Measurements from ENCODE around the gene PXDN.

The PXDN gene

DNA sequence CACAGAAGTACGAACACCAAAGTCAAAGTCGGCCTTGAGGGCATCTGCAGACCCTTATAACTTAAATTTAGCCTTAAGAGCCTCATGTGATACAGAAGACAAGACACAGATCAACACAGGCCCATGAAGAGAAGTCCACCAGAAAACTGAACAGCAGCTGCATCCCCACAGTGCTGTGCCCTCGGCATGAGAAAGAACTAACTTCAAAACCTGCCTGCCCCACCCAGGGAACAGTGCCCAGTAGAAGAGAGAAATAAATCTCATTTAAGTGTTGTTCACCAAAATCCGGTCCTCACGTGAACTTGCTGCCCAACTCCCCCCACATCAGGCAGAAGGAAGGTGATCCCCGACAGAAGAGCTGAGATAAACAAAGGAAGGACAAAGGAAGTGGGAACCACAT is 73.7 kb downstream of the PXDN start:
- TF ChIP-seq, protein P1, sequence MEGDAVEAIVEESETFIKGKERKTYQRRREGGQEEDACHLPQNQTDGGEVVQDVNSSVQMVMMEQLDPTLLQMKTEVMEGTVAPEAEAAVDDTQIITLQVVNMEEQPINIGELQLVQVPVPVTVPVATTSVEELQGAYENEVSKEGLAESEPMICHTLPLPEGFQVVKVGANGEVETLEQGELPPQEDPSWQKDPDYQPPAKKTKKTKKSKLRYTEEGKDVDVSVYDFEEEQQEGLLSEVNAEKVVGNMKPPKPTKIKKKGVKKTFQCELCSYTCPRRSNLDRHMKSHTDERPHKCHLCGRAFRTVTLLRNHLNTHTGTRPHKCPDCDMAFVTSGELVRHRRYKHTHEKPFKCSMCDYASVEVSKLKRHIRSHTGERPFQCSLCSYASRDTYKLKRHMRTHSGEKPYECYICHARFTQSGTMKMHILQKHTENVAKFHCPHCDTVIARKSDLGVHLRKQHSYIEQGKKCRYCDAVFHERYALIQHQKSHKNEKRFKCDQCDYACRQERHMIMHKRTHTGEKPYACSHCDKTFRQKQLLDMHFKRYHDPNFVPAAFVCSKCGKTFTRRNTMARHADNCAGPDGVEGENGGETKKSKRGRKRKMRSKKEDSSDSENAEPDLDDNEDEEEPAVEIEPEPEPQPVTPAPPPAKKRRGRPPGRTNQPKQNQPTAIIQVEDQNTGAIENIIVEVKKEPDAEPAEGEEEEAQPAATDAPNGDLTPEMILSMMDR (IDR thresholded peaks at IDR 0.05) = no peak

DNA sequence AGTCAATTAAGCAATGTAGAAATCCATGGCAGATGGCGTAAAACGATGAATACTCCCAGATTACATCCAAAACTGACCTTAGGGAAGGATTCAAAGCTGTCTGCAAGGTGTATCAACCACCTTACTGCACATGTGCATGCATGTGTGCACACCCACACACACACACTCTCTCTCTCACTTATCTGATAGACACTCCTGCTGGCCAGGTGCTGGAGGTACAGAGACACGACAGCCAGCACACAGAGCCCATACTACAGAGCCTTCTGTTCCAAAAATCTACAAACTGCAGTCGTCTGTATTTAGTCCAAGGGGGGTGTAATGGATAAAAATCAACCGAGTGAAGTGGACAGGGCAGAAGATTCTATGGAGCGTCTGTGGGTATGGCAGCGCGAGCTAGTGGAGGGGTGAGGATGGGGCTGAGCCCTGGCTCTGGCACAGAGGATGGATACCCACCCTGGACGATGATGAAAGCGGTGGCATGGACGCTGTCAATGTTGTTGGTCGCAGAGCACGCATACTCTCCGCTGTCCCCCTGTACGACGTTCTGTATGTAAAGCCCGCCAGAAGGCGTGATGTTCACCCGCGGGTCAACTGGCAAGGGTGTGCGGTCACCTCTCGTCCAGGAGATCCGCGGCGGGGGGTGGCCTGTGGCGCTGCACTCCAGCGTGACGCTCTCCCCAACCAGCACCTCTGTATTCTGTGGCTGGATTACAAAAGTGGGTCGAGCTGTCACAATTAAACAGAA is 78.4 kb downstream of the PXDN start:
- H3K4me3 ChIP-seq (ENCODE audit: low read depth in 1 of 2, low read length in 1 of 2) = no peak overlapping the region
- no peaks in the 10 kb centered on the region for H3K4me1 ChIP-seq (ENCODE audit: control insufficient read depth in 1 of 2, insufficient read depth in 1 of 2, low read depth in 1 of 2, low read length in 1 of 2)
- no peaks in the 10 kb centered on the region for H3K36me3 ChIP-seq
- TF ChIP-seq, protein P1 (IDR thresholded peaks at IDR 0.05) = no peak
- no peak overlapping the region for H3K27ac ChIP-seq
- H3K27me3 ChIP-seq = no peaks in the 10 kb centered on the region
- no peaks in the 10 kb centered on the region for H3K9me3 ChIP-seq

More for the DNA sequence above, 73.7 kb downstream of the PXDN start:
- Histone ChIP-seq H3K4me1 (ENCODE audit: control insufficient read depth in 1 of 2, insufficient read depth in 1 of 2, low read depth in 1 of 2, low read length in 1 of 2) (no peaks in the 10 kb centered on the region), H3K36me3 (no peaks in the 10 kb centered on the region), H3K4me3 (ENCODE audit: low read depth in 1 of 2, low read length in 1 of 2) (no peak overlapping the region), H3K27ac (no peak overlapping the region), H3K27me3 (no peaks in the 10 kb centered on the region), H3K9me3 (no peaks in the 10 kb centered on the region)

DNA sequence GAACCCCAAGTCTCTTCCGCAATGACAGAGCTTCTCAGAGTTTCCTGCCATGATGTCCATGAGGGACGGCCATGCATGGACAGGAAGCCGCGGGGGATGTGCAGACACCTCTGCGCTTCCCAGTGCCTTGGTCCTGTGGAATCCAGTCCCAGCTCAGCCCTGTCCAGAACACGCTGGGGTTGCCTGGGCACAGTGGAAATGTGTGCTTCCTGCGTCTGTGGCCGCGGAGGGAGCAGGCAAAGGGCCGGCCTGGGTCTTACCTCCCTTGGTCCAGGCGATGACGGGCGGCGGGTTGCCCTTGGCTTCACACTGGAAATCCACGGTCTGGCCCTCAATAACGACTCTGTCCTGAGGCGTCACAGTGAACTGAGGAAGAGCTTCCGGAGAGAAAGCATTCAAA is 79.6 kb downstream of the PXDN start:
- no peaks in the 10 kb centered on the region for H3K4me1 ChIP-seq (ENCODE audit: control insufficient read depth in 1 of 2, insufficient read depth in 1 of 2, low read depth in 1 of 2, low read length in 1 of 2)
- H3K4me3 ChIP-seq (ENCODE audit: low read depth in 1 of 2, low read length in 1 of 2) = no peak overlapping the region
- TF ChIP-seq, protein P1 (IDR thresholded peaks at IDR 0.05) = no peak
- H3K36me3 ChIP-seq = no peaks in the 10 kb centered on the region
- H3K27me3 ChIP-seq = no peaks in the 10 kb centered on the region
- no peaks in the 10 kb centered on the region for H3K9me3 ChIP-seq
- H3K27ac ChIP-seq = no peak overlapping the region

DNA sequence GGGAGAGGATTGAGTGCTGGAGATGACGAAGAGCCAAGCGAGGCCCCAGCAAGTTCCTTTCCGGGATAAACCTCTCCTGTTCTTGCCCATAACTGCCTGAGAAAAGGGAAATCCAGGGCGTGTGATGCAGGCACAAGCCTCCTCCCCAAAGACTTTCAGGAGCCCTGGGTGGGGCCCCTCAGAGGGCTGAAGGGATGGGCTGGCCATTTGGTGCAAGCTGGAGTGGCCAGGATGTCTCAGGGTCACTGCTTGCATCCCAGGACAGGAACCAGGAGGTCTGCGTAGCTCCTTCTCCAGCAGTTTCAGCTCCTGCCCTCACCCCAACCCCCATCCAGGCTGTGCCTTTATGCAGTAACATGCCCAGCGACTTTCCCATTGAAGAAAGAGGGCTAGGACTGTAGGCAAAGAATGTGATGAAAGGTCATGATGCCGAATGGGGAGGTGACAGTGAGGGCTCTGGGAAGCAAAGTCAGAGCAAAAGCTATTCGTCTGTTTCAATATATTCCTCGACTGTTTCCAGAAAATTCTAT is 80.2 kb downstream of the PXDN start:
- Histone ChIP-seq H3K36me3 (no peaks in the 10 kb centered on the region), H3K4me3 (ENCODE audit: low read depth in 1 of 2, low read length in 1 of 2) (no peak overlapping the region), H3K27ac (no peak overlapping the region), H3K27me3 (no peaks in the 10 kb centered on the region), H3K4me1 (ENCODE audit: control insufficient read depth in 1 of 2, insufficient read depth in 1 of 2, low read depth in 1 of 2, low read length in 1 of 2) (no peaks in the 10 kb centered on the region), H3K9me3 (no peaks in the 10 kb centered on the region)
- TF ChIP-seq, protein P1 (IDR thresholded peaks at IDR 0.05) = no peak

DNA sequence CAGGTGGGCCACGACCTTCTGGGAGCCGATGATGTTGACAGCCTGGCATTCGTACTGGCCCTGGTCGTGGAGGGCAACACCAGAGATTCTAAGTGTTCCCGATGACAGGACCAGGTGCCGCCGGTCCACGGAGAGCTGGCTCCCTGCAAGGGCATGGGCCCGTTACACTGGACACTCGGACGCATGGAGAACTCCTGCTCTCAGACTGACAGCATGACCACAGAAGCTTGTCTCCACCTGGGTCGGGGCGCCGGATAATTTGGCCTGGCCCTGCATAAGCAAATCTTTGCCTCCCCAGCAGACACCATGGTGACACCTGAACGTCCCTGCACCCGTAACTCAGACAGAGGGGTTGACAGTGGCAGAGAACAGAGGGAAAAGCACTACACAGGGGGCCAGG is 80.7 kb downstream of the PXDN start:
- Histone ChIP-seq H3K4me1 (ENCODE audit: control insufficient read depth in 1 of 2, insufficient read depth in 1 of 2, low read depth in 1 of 2, low read length in 1 of 2) (no peaks in the 10 kb centered on the region), H3K27me3 (no peaks in the 10 kb centered on the region), H3K9me3 (no peaks in the 10 kb centered on the region), H3K36me3 (no peaks in the 10 kb centered on the region), H3K27ac (no peak overlapping the region), H3K4me3 (ENCODE audit: low read depth in 1 of 2, low read length in 1 of 2) (no peak overlapping the region)
- TF ChIP-seq, protein P1 (IDR thresholded peaks at IDR 0.05) = no peak

All from neutrophil (primary cell).